IMR-90 (cell line): Measurements from ENCODE around the gene STAMBPL1. TPM values are rescaled to one million over a fixed set of nuclear protein-coding genes. Genes with fewer than 3 reads are reported as not detected.

Experiments used
- ATAC-seq: fragments of 200-7000 bp; cut with Tn5 transposase; 2 replicates; pipeline ENCODE4 v1.9.1; 2020; ENCODE audit warnings: low read depth, mild to moderate bottlenecking, moderate library complexity
- BruUV-seq: library from RNA; stranded (reverse); fragments of 400-500 nt; replicated peaks from 2 replicates; lab custom pipeline; 2021; lab: Mats Ljungman, UMichigan
- CTCF ChIA-PET: fragments of 300-600 bp; formaldehyde crosslinking; extraction: SDS; loops from one replicate; lab custom pipeline; 2021; ENCODE audit warnings: antibody characterized with exemption; lab: Yijun Ruan, JAX
- POLR2A ChIA-PET: fragments of 300-600 bp; sonication (Branson Sonifier 250); formaldehyde crosslinking; loops from one replicate; lab custom pipeline; 2022; ENCODE audit warnings: antibody characterized with exemption; ENCODE audit not compliant: unreplicated experiment; lab: Charles Lee
- DNase-seq: peaks from one replicate; pipeline ENCODE4 v3.0.0; 2013
- H2AFZ ChIP-seq: replicated peaks from 2 replicates; pipeline ENCODE3; 2013; ENCODE audit warnings: low read length, mild to moderate bottlenecking; ENCODE audit not compliant: poor library complexity
- H2AK5ac ChIP-seq: 2 replicates; pipeline ENCODE4 v1.6.1; 2013; ENCODE audit warnings: low read depth, low read length, inconsistent platforms
- H2AK9ac ChIP-seq: replicated peaks from 2 replicates; pipeline ENCODE3; 2013; ENCODE audit warnings: mild to moderate bottlenecking, low read depth, low read length, moderate library complexity; ENCODE audit not compliant: poor library complexity
- H2BK120ac ChIP-seq: 2 replicates; pipeline ENCODE4 v1.6.1; 2013; ENCODE audit warnings: low read depth, low read length, inconsistent platforms
- H2BK15ac ChIP-seq: 3 replicates; pipeline ENCODE4 v1.6.1; 2013; ENCODE audit warnings: low read depth, low read length, inconsistent platforms
- H2BK20ac ChIP-seq: 2 replicates; pipeline ENCODE4 v1.6.1; 2013; ENCODE audit warnings: low read depth, mild to moderate bottlenecking, inconsistent platforms, low read length, moderate library complexity
- H2BK5ac ChIP-seq: 2 replicates; pipeline ENCODE4 v1.6.1; 2013; ENCODE audit warnings: mild to moderate bottlenecking, low read depth, low read length, inconsistent platforms; ENCODE audit not compliant: poor library complexity, severe bottlenecking
- H3K14ac ChIP-seq: replicated peaks from 2 replicates; pipeline ENCODE4 v1.6.1; 2013; ENCODE audit warnings: low read depth, low read length, inconsistent platforms
- H3K18ac ChIP-seq: 2 replicates; pipeline ENCODE4 v1.6.1; 2013; ENCODE audit warnings: low read depth, low read length, control low read depth
- H3K23ac ChIP-seq: 2 replicates; pipeline ENCODE4 v1.6.1; 2013; ENCODE audit warnings: low read depth, low read length, inconsistent platforms
- H3K27ac ChIP-seq: 2 replicates; pipeline ENCODE4 v1.5.1; 2013; ENCODE audit warnings: mild to moderate bottlenecking, control low read depth, low read length; ENCODE audit not compliant: insufficient read depth
- H3K27me3 ChIP-seq: 2 replicates; pipeline ENCODE4 v1.6.1; 2013; ENCODE audit warnings: low read length; ENCODE audit not compliant: control insufficient read depth, insufficient read depth
- H3K36me3 ChIP-seq: 2 replicates; pipeline ENCODE4 v1.6.1; 2013; ENCODE audit warnings: low read length, mixed read lengths; ENCODE audit not compliant: control insufficient read depth, insufficient read depth
- H3K4ac ChIP-seq: 2 replicates; pipeline ENCODE4 v1.6.1; 2013; ENCODE audit warnings: low read depth, low read length, inconsistent platforms
- H3K4me1 ChIP-seq: 2 replicates; pipeline ENCODE4 v1.6.1; 2013; ENCODE audit warnings: low read length, mixed read lengths; ENCODE audit not compliant: control insufficient read depth, insufficient read depth
- H3K4me2 ChIP-seq: 2 replicates; pipeline ENCODE4 v1.6.1; 2013; ENCODE audit warnings: low read depth, mild to moderate bottlenecking, control low read depth, low read length, moderate library complexity
- H3K4me3 ChIP-seq: 2 replicates; pipeline ENCODE4 v1.5.1; 2013; ENCODE audit warnings: low read depth, mild to moderate bottlenecking, control low read depth, low read length, moderate library complexity; ENCODE audit not compliant: insufficient read depth
- H3K56ac ChIP-seq: 2 replicates; pipeline ENCODE4 v1.6.1; 2013; ENCODE audit warnings: low read length, inconsistent platforms; ENCODE audit not compliant: insufficient read depth; ENCODE audit errors: extremely low read depth
- H3K79me1 ChIP-seq, 2 experiments: 2 replicates each; pipeline ENCODE4 v1.6.1; 2013; ENCODE audit warnings: low read length in 2 of 2, inconsistent platforms in 1 of 2, low read depth in 1 of 2
- H3K9ac ChIP-seq: 2 replicates; pipeline ENCODE4 v1.6.1; 2013; ENCODE audit warnings: low read depth, low read length, control low read depth
- H3K9me1 ChIP-seq: 2 replicates; pipeline ENCODE4 v1.6.1; 2013; ENCODE audit warnings: low read length, inconsistent platforms; ENCODE audit not compliant: insufficient read depth
- H3K9me3 ChIP-seq: 2 replicates; pipeline ENCODE4 v1.6.1; 2013; ENCODE audit warnings: low read length; ENCODE audit not compliant: control insufficient read depth, insufficient read depth
- H4K20me1 ChIP-seq: 2 replicates; pipeline ENCODE4 v1.6.1; 2013; ENCODE audit warnings: low read length, inconsistent platforms; ENCODE audit not compliant: insufficient read depth
- H4K5ac ChIP-seq: 2 replicates; pipeline ENCODE4 v1.6.1; 2013; ENCODE audit warnings: mild to moderate bottlenecking, low read depth, low read length, control low read depth
- H4K8ac ChIP-seq, 2 experiments: 2 replicates each; pipeline ENCODE4 v1.6.1; 2013; ENCODE audit warnings: low read depth in 2 of 2, low read length in 2 of 2, control low read depth in 1 of 2, inconsistent platforms in 1 of 2
- H4K91ac ChIP-seq: 2 replicates; pipeline ENCODE4 v1.6.1; 2013; ENCODE audit warnings: low read depth, low read length, inconsistent platforms; ENCODE audit not compliant: insufficient read depth
- BHLHE40 ChIP-seq: fragments of 150-350 bp; IDR thresholded peaks from 2 replicates; pipeline ENCODE4 v1.6.1; 2016; ENCODE audit warnings: mild to moderate bottlenecking, low read depth, low read length
- CHD1 ChIP-seq: IDR thresholded peaks from 2 replicates; pipeline ENCODE4 v1.6.1; 2012; ENCODE audit warnings: low read depth, low read length, improper control_type of control experiment
- FOS ChIP-seq: fragments of 150-350 bp; IDR thresholded peaks from 2 replicates; pipeline ENCODE4 v1.6.1; 2016; ENCODE audit warnings: low read depth, low read length
- MAFK ChIP-seq: IDR thresholded peaks from 2 replicates; pipeline ENCODE4 v1.6.1; 2012; ENCODE audit warnings: low read depth, low read length, improper control_type of control experiment
- RCOR1 ChIP-seq: IDR thresholded peaks from 2 replicates; pipeline ENCODE4 v1.6.1; 2012; ENCODE audit warnings: mild to moderate bottlenecking, low read length, improper control_type of control experiment; ENCODE audit not compliant: insufficient replicate concordance
- USF2 ChIP-seq: fragments of 150-350 bp; IDR thresholded peaks from 2 replicates; pipeline ENCODE4 v1.6.1; 2017; ENCODE audit warnings: mild to moderate bottlenecking, antibody characterized with exemption, low read length, low read depth
- WGBS, 2 experiments: methylation state at CpG; one replicate each; pipeline versions ENCODE4 v1.1.5 to v1.1.7; 2013; ENCODE audit warnings: missing lambda C conversion rate in 2 of 2; ENCODE audit not compliant: insufficient read length in 1 of 2; ENCODE audit errors: extremely low coverage in 2 of 2; 5-methylcytosine and 5-hydroxymethylcytosine counted together
- dilution Hi-C: fragments of 300-500 bp; cut with HindIII; formaldehyde crosslinking; loops from one replicate; pipeline ENCODE4 v1.14.3; 2018; ENCODE audit warnings: low sequenced_read_pairs; ENCODE audit not compliant: unreplicated experiment
- in situ Hi-C: fragments of 300-500 bp; cut with MboI; formaldehyde crosslinking; loops from 3 replicates; pipeline ENCODE4 v1.14.3; 2019; ENCODE audit warnings: low sequenced_read_pairs, inconsistent platforms, mixed read lengths
- intact Hi-C: fragments of 100-400 bp; cut with micrococcal nuclease; formaldehyde crosslinking; loops from 2 replicates; pipeline ENCODE4 v1.10.0; 2022
- polyA plus RNA-seq, 3 experiments: library from polyadenylated mRNA; depleted of rRNA; stranded (reverse); fragments of >200 nt; gene quantifications; 2 replicates each; pipeline ENCODE4 v1.2.3, GENCODE V29; 2012; ENCODE audit warnings: low replicate concordance in 1 of 3
- total RNA-seq: library from RNA; depleted of rRNA; stranded (reverse); fragments of >200 nt; gene quantifications from 2 replicates; pipeline ENCODE4 v1.2.3, GENCODE V29; 2012

Gene STAMBPL1
- total and polyA plus RNA-seq, 2 of the 4 experiments (the other 2 are of a cell fraction), result 26.8 to 28.1 TPM

GRCh38 chr10:88831709-88832108 is 48.3 kb upstream of the STAMBPL1 start:
- Histone ChIP-seq H2BK15ac (no peak overlapping the region), H3K4me1 (no peaks in the 10 kb centered on the region), H2AK9ac (no peak overlapping the region), H4K91ac (no peak overlapping the region), H2BK5ac (no peak overlapping the region), H3K4me3 (no peak overlapping the region), H3K9me1 (no peaks in the 10 kb centered on the region), H4K5ac (no peak overlapping the region), H3K36me3 (no peaks in the 10 kb centered on the region), H2BK120ac (no peak overlapping the region), H4K20me1 (no peaks in the 10 kb centered on the region), H3K18ac (no peak overlapping the region), H2BK20ac (no peak overlapping the region), H3K4me2 (no peak overlapping the region), H3K4ac (no peak overlapping the region), H3K56ac (no peak overlapping the region), H3K9me3 (no peaks in the 10 kb centered on the region), H3K23ac (no peak overlapping the region), H3K27me3 (no peaks in the 10 kb centered on the region), H4K8ac (no peak overlapping the region), H2AK5ac (no peak overlapping the region), H3K79me1 (no peaks in the 10 kb centered on the region), H3K9ac (no peak overlapping the region), H3K27ac (no peak overlapping the region), H2AFZ (no peak overlapping the region), H3K14ac (no peak overlapping the region)
- intact Hi-C loops (no loop called here), dilution Hi-C loops (no loop called here), in situ Hi-C loops (loop anchor here (10.0 kb wide), 1 partner anchor 393 kb away; no protein-coding TSS in a partner anchor)
- ChIA-PET POLR2A (no interaction called here), CTCF (no interaction called here)
- DNase-seq, result no peak
- no peak for TF ChIP-seq MAFK
- TF ChIP-seq CHD1, result no peak
- no peak for TF ChIP-seq RCOR1
- TF ChIP-seq BHLHE40, result no peak
- no peak for TF ChIP-seq USF2
- no peak for TF ChIP-seq FOS
- ATAC-seq, result no peak
- no CpG with 5 or more reads among the region's 8 CpGs for WGBS, 2 experiments
- no TSS peak for BruUV-seq
